Glomerular endothelial cell (primary cell): ENCODE results near the gene CES2. TPM values are rescaled to one million over a fixed set of nuclear protein-coding genes. Genes with fewer than 3 reads are reported as not detected.

Experiments used
- DNase-seq: peaks from one replicate; pipeline ENCODE4 v3.0.0-alpha.2; 2011; ENCODE audit warnings: low read depth, low spot score; ENCODE audit errors: extremely low read depth
- total RNA-seq: library from RNA; depleted of rRNA; stranded (reverse); fragments of >200 nt; gene quantifications from 2 replicates; pipeline ENCODE4 v1.2.3, GENCODE V29; 2015

The CES2 gene
- total RNA-seq, 1 donor from 2014 or later = 39.3 TPM

GRCh38 chr16:66918355-66918754 lies 17.0 kb upstream of the CES2 start:
- DNase-seq = no peak

- no peak for DNase-seq
Measured at GRCh38 chr16:66918803-66919568, 16.3 kb upstream of the CES2 start, which contains the start of gene CDH16. Gene CDH16 (minus strand): TSS chr16:66918885. CDS start chr16:66918065, 820 bp downstream.

DNA sequence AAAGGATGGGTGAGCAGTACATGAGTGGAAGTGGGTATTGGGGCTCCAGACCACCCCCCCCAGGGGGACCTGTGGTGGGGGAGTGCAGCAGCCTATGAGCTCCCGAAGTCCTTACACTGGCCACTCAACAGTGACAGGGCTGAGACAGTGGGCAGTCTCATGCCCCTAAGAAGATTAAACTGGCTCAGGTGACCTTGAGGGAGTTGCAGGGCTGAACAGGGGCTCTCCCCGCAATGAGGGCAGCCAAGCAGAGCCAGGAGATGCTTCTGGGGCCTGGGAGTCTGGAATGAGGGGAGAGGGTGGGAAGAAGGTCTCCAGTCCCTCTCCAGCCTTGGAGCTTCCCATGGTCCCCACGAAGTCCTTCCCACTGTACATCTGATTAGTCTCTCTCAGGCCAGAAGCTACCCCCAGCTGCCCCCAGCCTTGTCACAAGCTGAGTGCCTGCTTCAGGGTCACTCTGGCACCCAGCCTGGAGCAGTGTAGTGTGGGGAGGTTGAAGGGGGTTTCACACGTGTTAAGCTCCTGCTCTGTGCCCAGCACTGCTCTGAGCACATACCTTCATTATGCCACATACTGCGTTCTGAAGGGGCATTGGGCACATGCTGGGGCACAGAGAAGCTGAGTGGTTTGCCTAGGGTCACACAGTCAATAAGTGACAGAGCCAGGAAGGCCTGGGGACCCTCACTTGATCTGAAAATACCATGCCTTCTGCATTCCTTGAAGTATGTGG lies 15.6 kb upstream of the CES2 start:
- DNase-seq = no peak

- no peak for DNase-seq
Measured at GRCh38 chr16:66920299-66920590, 15.1 kb upstream of the CES2 start.

- DNase-seq = no peak
Measured at GRCh38 chr16:66920924-66921680, 14.2 kb upstream of the CES2 start.

DNA sequence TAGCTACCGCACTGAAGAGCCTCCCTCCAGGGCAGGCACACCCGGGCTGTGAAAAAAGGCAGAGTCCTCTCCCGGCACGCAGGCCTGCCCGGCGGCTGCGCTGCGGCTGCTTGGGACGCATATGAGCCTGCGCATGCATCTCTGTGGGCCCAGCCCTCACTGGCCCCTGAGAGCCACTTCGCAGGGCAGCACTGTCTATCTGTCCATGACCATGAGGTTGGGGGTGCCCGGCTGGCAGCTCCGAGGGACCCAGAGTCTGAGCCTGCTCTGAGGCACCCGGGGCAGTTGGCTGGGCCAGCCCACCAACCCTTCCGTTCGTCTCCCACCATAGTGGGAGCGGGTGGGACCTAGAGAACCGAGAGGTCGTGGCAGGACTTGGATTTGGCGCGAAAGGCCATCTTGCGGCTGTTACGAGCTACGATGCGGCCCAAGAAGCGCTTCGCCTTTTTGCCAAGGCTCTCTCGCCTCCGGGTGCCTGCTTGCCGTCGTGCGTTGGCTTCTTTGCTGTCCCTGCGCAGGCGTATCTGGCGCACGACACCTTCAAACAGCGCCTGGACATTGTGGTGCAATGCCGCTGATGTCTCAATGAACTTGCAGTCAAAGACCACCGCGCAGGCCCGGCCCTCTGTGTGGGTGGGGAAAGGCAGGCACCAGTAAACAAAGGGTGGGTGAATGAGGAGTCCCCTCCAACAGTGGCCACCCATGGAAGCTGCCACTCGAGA lies 13.4 kb upstream of the CES2 start:
- DNase-seq = no peak

- DNase-seq = no peak
Measured at GRCh38 chr16:66923247-66923731, 12.0 kb upstream of the CES2 start.

- no peak for DNase-seq
Measured at GRCh38 chr16:66923866-66924265, 11.4 kb upstream of the CES2 start.

- no peak for DNase-seq
Measured at GRCh38 chr16:66924527-66925321, 10.6 kb upstream of the CES2 start.

DNA sequence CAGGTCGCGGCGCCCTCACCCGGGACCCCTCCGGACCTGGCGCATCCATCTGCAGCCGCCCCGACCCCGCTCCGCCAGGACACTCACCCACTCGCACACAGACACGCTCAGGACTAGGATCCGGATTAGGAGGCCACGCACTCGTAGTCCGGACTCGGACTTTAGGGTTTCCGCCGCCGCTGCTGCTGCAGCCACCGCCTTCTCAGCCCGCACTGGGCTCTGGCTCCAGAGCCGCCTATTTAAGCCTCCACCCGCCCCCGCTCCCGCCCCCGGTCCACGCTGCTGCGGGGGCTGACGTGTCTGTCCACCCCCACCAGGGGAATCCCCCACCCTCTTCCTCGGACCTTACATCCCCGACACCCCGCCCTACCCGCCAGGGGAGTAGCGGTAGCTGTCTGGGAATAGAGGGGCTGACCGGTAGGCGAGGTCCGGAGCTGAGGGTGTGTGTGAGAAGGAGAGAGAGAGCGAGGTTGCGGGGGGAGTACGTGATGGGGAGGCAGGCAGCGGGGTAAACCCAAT lies 9.9 kb upstream of the CES2 start, which contains the start of gene RRAD:
TSS of gene RRAD (minus strand) at position 214 of the 519 bp plus-strand sequence. CDS start 356 bp downstream, outside the sequence.
- no peak for DNase-seq

GRCh38 chr16:66926171-66926947 lies 9.0 kb upstream of the CES2 start:
- DNase-seq = no peak

- no peak for DNase-seq
Measured at GRCh38 chr16:66926961-66927436, 8.3 kb upstream of the CES2 start.

DNA sequence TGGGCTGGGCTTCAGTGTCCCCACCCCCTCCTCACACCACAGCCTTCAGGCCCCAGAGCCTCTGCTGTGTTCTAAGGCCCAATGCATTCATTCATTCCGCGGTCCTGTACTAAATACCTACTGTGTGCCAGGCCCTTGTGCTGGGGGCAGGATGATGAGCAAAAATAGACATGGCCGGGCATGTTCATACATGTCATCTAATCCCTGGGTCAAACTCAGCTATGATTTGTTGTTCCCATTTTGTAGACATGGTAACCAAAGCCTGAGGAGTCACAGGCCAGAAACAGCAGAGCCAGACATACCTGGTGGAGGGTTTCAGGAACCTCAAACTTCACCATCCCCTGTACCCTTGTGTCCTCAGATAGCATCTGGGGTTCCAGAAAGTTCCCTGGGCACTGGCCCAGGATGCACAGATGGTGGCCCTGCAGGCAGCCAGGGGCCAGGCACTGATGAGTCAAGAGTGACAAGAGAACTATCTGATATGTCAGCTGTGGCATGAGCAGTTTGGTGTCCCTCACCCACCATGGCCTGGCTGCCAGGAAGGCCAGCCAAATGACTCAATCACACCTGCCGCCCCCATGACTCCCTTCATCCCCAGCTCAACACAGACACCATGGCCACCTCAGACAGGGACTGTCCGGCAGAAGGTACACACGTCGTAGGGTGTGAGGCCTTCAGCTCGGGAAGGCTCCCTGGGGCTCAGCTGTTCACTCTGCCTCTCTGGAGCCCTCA lies 7.2 kb upstream of the CES2 start:
- DNase-seq = no peak

DNA sequence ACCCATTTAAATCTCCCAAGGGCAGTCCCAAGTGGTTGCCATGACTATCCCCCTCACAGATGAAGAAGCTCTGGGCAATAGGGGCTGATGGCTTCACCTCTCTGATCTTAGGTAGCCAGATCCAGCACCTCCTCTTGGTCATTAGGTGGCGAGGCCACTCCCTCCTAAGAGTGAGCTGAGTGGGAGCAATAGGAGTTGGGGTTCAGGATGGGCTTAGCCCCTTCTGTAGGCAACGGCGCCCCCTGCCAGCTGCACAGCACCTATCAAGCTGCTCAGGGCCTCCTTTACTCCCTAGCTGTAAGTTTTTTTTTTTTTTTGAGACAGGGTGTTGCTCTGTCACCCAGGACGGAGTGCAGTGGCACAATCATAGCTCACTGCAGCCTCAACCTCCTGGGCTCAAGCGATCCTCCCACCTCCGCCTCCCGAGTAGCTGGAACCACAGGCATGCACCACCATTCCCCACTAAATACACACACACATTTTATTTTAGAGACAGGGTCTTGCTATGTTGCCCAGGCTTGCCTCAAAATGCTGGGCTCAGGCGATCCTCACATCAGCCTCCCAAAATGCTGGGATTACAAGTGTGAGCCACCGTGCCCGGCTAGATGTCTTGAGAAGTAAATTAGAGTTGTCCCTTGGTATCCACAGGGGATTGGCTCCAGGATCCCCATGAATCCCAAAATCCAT lies 6.5 kb upstream of the CES2 start:
- DNase-seq = no peak

DNA sequence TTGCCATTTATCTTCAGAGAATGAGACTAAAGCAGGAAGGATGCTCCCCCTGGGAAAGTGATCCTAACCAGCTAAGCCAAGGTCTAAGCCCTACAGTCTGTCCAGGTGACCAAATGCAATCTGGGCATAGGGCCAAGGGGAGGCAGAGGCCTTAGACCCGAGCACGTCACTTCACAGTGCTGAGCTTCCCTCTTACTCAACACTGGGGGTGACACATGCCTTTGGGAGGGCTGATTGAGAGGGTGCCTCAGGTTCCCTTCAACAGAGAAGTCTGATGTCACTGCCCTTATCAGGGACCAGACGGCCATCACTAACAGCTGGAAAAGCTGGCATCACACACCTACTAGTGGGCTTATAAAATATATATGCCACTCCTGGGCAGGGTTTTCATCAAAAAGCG lies 5.1 kb upstream of the CES2 start:
- no peak for DNase-seq

GRCh38 chr16:66931665-66932064 lies 3.7 kb upstream of the CES2 start:
- no peak for DNase-seq

DNA sequence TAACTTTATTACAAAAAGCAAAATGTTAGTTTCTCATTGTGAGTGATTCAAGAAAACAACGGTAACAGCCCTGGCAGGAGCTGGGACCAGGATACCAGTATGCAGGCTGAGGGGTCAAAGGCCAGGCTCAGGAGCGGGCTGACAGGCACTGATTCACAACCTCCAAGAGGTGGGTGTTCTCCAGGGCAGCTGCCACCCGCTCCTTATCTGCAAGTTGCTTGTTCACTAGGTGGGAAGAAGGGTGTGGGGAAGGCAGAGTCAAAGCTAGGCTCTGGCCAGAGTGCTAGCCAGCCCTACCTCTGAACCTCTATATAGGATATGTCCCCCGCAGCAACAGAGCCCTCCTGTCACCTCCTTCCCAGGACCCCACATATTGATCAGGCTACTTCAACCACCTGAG lies 3.2 kb upstream of the CES2 start:
- DNase-seq = no peak

- no peak for DNase-seq
Measured at GRCh38 chr16:66933776-66934137, 1.6 kb upstream of the CES2 start.
